H1 (cell line): ENCODE results near the gene GALNT9. TPM values are rescaled to one million over a fixed set of nuclear protein-coding genes. Genes with fewer than 3 reads are reported as not detected.

Source experiments
- CTCF ChIA-PET: fragments of 300-600 bp; sonication (Branson Sonifier 250); formaldehyde crosslinking; loops from one replicate; lab custom pipeline; 2021; ENCODE audit not compliant: partially characterized antibody; lab: Charles Lee
- POLR2A ChIA-PET: fragments of 300-600 bp; sonication (Branson Sonifier 250); formaldehyde crosslinking; loops from one replicate; lab custom pipeline; 2021; ENCODE audit warnings: inconsistent platforms; ENCODE audit not compliant: partially characterized antibody; lab: Charles Lee
- DNase-seq, 2 experiments: peaks; one replicate each; pipeline versions ENCODE4 v3.0.0 to v3.0.0-alpha.2; 2010 to 2022; ENCODE audit warnings: low spot score in 2 of 2, low read depth in 1 of 2, mixed read lengths in 1 of 2
- FAIRE-seq: peaks from 2 replicates; lab custom pipeline; 2011; peaks lifted over from hg19 to GRCh38; lab: Jason Lieb, UNC
- H2AFZ ChIP-seq: 2 replicates; pipeline ENCODE4 v1.8.1; 2012; ENCODE audit warnings: low read length, inconsistent platforms
- H2AK5ac ChIP-seq: 2 replicates; pipeline ENCODE4 v1.6.1; 2013; ENCODE audit warnings: low read depth, low read length
- H2BK120ac ChIP-seq: replicated peaks from 2 replicates; pipeline ENCODE3; 2013; ENCODE audit warnings: low read depth, low read length, inconsistent platforms
- H2BK12ac ChIP-seq: 2 replicates; pipeline ENCODE4 v1.6.1; 2013; ENCODE audit warnings: low read depth, low read length
- H2BK15ac ChIP-seq: 2 replicates; pipeline ENCODE4 v1.6.1; 2013; ENCODE audit warnings: low read length
- H2BK20ac ChIP-seq: 2 replicates; pipeline ENCODE4 v1.6.1; 2013; ENCODE audit warnings: low read length
- H2BK5ac ChIP-seq: 2 replicates; pipeline ENCODE4 v1.6.1; 2013; ENCODE audit warnings: low read depth, low read length
- H3K14ac ChIP-seq: 2 replicates; pipeline ENCODE4 v1.6.1; 2013; ENCODE audit warnings: inconsistent platforms; ENCODE audit not compliant: insufficient read length
- H3K18ac ChIP-seq: 2 replicates; pipeline ENCODE4 v1.6.1; 2013; ENCODE audit warnings: low read length; ENCODE audit errors: extremely low read depth
- H3K23ac ChIP-seq: 2 replicates; pipeline ENCODE4 v1.6.1; 2013; ENCODE audit warnings: inconsistent platforms; ENCODE audit not compliant: insufficient read length
- H3K23me2 ChIP-seq: 2 replicates; pipeline ENCODE4 v1.6.1; 2013; ENCODE audit warnings: low read depth, low read length
- H3K27ac ChIP-seq: 2 replicates; pipeline ENCODE4 v1.6.1; 2011; ENCODE audit warnings: low read depth, low read length, inconsistent platforms
- H3K27me3 ChIP-seq, 4 experiments: replicated peaks in 1 of 4; 1 replicate in 1 of 4; 2 replicates in 3 of 4; pipeline versions ENCODE4 v1.6.1 to v1.8.1; 2011 to 2013; ENCODE audit warnings: low read length in 3 of 4, mild to moderate bottlenecking in 3 of 4, inconsistent platforms in 2 of 4, mixed read lengths in 2 of 4, moderate library complexity in 1 of 4; ENCODE audit not compliant: control insufficient read depth in 3 of 4, insufficient read depth in 3 of 4; ENCODE audit errors: extremely low read depth in 1 of 4
- H3K36me3 ChIP-seq, 4 experiments: 2 replicates each; pipeline versions ENCODE4 v1.6.1 to v1.8.1; 2011 to 2013; ENCODE audit warnings: mild to moderate bottlenecking in 4 of 4, low read length in 3 of 4, moderate library complexity in 2 of 4, control low read depth in 1 of 4, inconsistent platforms in 1 of 4; ENCODE audit not compliant: insufficient read depth in 4 of 4, control insufficient read depth in 2 of 4
- H3K4ac ChIP-seq: replicated peaks from 2 replicates; pipeline ENCODE3; 2013; ENCODE audit warnings: low read length, low read depth, mixed read lengths, inconsistent platforms; ENCODE audit not compliant: insufficient read length
- H3K4me1 ChIP-seq, 4 experiments: replicated peaks in 1 of 4; 1 replicate in 1 of 4; 2 replicates in 3 of 4; pipeline versions ENCODE4 v1.6.1 to v1.8.1; 2011 to 2013; ENCODE audit warnings: low read length in 3 of 4, inconsistent platforms in 2 of 4, mixed read lengths in 1 of 4; ENCODE audit not compliant: insufficient read depth in 4 of 4, control insufficient read depth in 3 of 4
- H3K4me2 ChIP-seq, 2 experiments: 2 replicates each; pipeline versions ENCODE4 v1.6.1 to v1.8.1; 2011 to 2013; ENCODE audit warnings: low read depth in 2 of 2, low read length in 2 of 2, control low read depth in 1 of 2, inconsistent platforms in 1 of 2, mild to moderate bottlenecking in 1 of 2; ENCODE audit not compliant: insufficient read depth in 1 of 2
- H3K4me3 ChIP-seq, 4 experiments: fragments of 200-600, 300-600 bp in 1 of 4; sonication (generic), shearing (Covaris generic), sonication (Bioruptor Twin) in 1 of 4; 2 replicates each; pipeline versions ENCODE4 v1.5.1 to v1.8.1; 2011 to 2016; ENCODE audit warnings: low read length in 4 of 4, low read depth in 3 of 4, control low read depth in 2 of 4, inconsistent platforms in 2 of 4, mild to moderate bottlenecking in 2 of 4, mixed read lengths in 1 of 4, moderate library complexity in 1 of 4; ENCODE audit not compliant: insufficient read depth in 2 of 4; ENCODE audit errors: extremely low read depth in 1 of 4
- H3K56ac ChIP-seq: replicated peaks from 2 replicates; pipeline ENCODE3; 2013; ENCODE audit warnings: low read depth, mild to moderate bottlenecking, mixed read lengths, low read length, inconsistent platforms; ENCODE audit not compliant: insufficient read length
- H3K79me1 ChIP-seq: 2 replicates; pipeline ENCODE4 v1.6.1; 2013; ENCODE audit warnings: low read depth, low read length, control low read depth
- H3K79me2 ChIP-seq, 2 experiments: 2 replicates each; pipeline versions ENCODE4 v1.6.1 to v1.8.1; 2012 to 2013; ENCODE audit warnings: low read length in 2 of 2, mild to moderate bottlenecking in 2 of 2, inconsistent platforms in 1 of 2; ENCODE audit not compliant: insufficient read depth in 2 of 2, control insufficient read depth in 1 of 2
- H3K9ac ChIP-seq, 4 experiments: replicated peaks in 1 of 4; 1 replicate in 1 of 4; 2 replicates in 3 of 4; pipeline versions ENCODE4 v1.6.1 to v1.8.1; 2011 to 2013; ENCODE audit warnings: low read depth in 3 of 4, low read length in 3 of 4, control low read depth in 2 of 4, mild to moderate bottlenecking in 2 of 4, moderate library complexity in 2 of 4, inconsistent platforms in 1 of 4; ENCODE audit errors: extremely low read depth in 1 of 4
- H3K9me3 ChIP-seq, 2 experiments: 2 replicates each; pipeline versions ENCODE4 v1.6.1 to v1.8.1; 2012 to 2013; ENCODE audit warnings: mild to moderate bottlenecking in 2 of 2, moderate library complexity in 2 of 2, control low read depth in 1 of 2, inconsistent platforms in 1 of 2, low read depth in 1 of 2, low read length in 1 of 2, mixed read lengths in 1 of 2; ENCODE audit not compliant: insufficient read depth in 2 of 2
- H4K20me1 ChIP-seq, 2 experiments: replicated peaks in 1 of 2; 2 replicates each; pipeline versions ENCODE3 to v1.8.1; 2011 to 2013; ENCODE audit warnings: inconsistent platforms in 2 of 2, low read length in 2 of 2, mild to moderate bottlenecking in 1 of 2; ENCODE audit not compliant: insufficient read depth in 2 of 2, control insufficient read depth in 1 of 2
- H4K5ac ChIP-seq: 2 replicates; pipeline ENCODE4 v1.6.1; 2013; ENCODE audit warnings: low read length, low read depth, mixed read lengths, inconsistent platforms; ENCODE audit not compliant: insufficient read length
- H4K8ac ChIP-seq: 2 replicates; pipeline ENCODE4 v1.8.0; 2013; ENCODE audit warnings: mild to moderate bottlenecking, moderate library complexity, low read length, inconsistent platforms; ENCODE audit not compliant: insufficient read depth; ENCODE audit errors: extremely low read depth
- H4K91ac ChIP-seq: replicated peaks from 2 replicates; pipeline ENCODE3; 2013; ENCODE audit warnings: low read length, mixed read lengths, inconsistent platforms; ENCODE audit not compliant: insufficient read length
- ASH2L ChIP-seq: fragments of 200-600, 300-600 bp; sonication (generic); IDR thresholded peaks from one replicate; pipeline ENCODE4 v1.7.1; 2017; ENCODE audit warnings: low read length
- EGR1 ChIP-seq: IDR thresholded peaks from 2 replicates; pipeline ENCODE4 v1.6.1; 2011; ENCODE audit warnings: low read depth, low read length, borderline replicate concordance
- SP4 ChIP-seq: IDR thresholded peaks from 2 replicates; pipeline ENCODE4 v1.6.1; 2012; ENCODE audit warnings: low read length, inconsistent platforms
- WGBS, 2 experiments: shearing (Covaris generic) in 1 of 2; methylation state at CpG; one replicate each; pipeline versions ENCODE4 v1.1.6 to v1.1.7; 2013 to 2015; ENCODE audit warnings: low lambda C conversion rate in 2 of 2, mixed read lengths in 2 of 2, inconsistent platforms in 1 of 2, low coverage in 1 of 2, missing lambda C conversion rate in 1 of 2; ENCODE audit not compliant: insufficient replicate concordance in 2 of 2, insufficient coverage in 1 of 2, insufficient read length in 1 of 2; ENCODE audit errors: extremely low coverage in 1 of 2, missing lambda C conversion rate in 1 of 2; 5-methylcytosine and 5-hydroxymethylcytosine counted together
- polyA plus RNA-seq, 7 experiments: library from polyadenylated mRNA; depleted of rRNA in 3 of 7; stranded (reverse) in 5 of 7; unstranded in 2 of 7; fragments of >200 nt in 5 of 7; fragments of 200-250 nt in 2 of 7; gene quantifications; 1 replicate in 5 of 7; 2 replicates in 1 of 7; 4 replicates in 1 of 7; pipeline versions ENCODE4 v1.2.1 to v1.2.3, GENCODE V29; 2011 to 2013; ENCODE audit warnings: missing spikeins in 2 of 7, mixed read lengths in 2 of 7
- total RNA-seq: library from RNA; stranded (reverse); fragmentation: NEBNext Ultra II Directional; extraction: Animal tissue kit (Norgen Biotek cat#: 25700); gene quantifications from 2 replicates; pipeline ENCODE4 v1.2.1, GENCODE V29; 2021
- TF ChIP-seq, protein P1 (sequence below): IDR thresholded peaks from 2 replicates; pipeline ENCODE4 v1.6.1; 2012; ENCODE audit warnings: inconsistent platforms
- TF ChIP-seq, protein P2 (sequence below): IDR thresholded peaks from 2 replicates; pipeline ENCODE4 v1.6.1; 2011; ENCODE audit warnings: low read length, improper control_type of control experiment

Gene GALNT9
- total and polyA plus RNA-seq, 2 of the 8 experiments (the other 6 are each of a cell fraction or from before 2014, with no cell fraction given), result 2.0 to 3.6 TPM

DNA sequence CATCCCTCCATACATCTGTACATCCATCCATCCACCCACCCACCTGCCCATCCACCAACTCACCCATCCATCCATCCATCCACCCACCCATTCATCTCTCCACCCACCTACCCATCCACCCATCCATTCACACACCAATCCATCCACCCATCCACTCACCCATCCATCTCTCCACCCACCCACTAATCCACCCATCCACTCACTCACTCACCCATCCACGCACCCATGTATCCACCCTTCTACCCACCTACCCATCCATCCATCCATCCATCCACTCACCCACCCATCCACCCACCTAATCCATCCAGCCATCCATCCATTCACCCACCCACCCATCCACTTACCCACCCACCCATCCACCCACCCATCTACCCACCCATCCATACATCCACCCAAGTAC lies 16.2 kb downstream of the GALNT9 start:
- Histone ChIP-seq H4K91ac (no peak overlapping the region), H3K14ac (no peak overlapping the region), H2AFZ (no peak overlapping the region), H4K5ac (no peak overlapping the region), H3K56ac (no peak overlapping the region), H2BK20ac (no peak overlapping the region), H3K79me2 (no peaks in the 10 kb centered on the region), H3K27ac (no peak overlapping the region), H3K4ac (no peak overlapping the region), H4K8ac (no peak overlapping the region), H3K4me2 (no peak overlapping the region), H2BK120ac (no peak overlapping the region), H3K79me1 (no peaks in the 10 kb centered on the region), H3K9me3 (peaks cover 0 to 12% of the 10 kb centered on the region in 2 experiments; a peak in 2 of 4 replicates), H3K9ac (no peak overlapping the region), H3K36me3 (no peaks in the 10 kb centered on the region), H4K20me1 (peaks cover 0 to 3% of the 10 kb centered on the region in 2 experiments), H2BK12ac (no peak overlapping the region), H2BK15ac (no peak overlapping the region), H3K4me3 (no peak overlapping the region), H3K27me3 (peaks cover 2 to 14% (median 8%) of the 10 kb centered on the region in 4 experiments; a peak in 5 of 7 replicates), H2BK5ac (no peak overlapping the region), H3K4me1 (no peaks in the 10 kb centered on the region), H3K23ac (no peak overlapping the region), H2AK5ac (no peak overlapping the region), H3K18ac (no peak overlapping the region), H3K23me2 (peaks cover 13% of the 10 kb centered on the region; the same call in 1 of the 2 replicates)
- no peak for TF ChIP-seq ASH2L
- TF ChIP-seq SP4, result no peak
- TF ChIP-seq, protein P1, sequence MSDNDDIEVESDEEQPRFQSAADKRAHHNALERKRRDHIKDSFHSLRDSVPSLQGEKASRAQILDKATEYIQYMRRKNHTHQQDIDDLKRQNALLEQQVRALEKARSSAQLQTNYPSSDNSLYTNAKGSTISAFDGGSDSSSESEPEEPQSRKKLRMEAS, result no peak
- TF ChIP-seq, protein P2, sequence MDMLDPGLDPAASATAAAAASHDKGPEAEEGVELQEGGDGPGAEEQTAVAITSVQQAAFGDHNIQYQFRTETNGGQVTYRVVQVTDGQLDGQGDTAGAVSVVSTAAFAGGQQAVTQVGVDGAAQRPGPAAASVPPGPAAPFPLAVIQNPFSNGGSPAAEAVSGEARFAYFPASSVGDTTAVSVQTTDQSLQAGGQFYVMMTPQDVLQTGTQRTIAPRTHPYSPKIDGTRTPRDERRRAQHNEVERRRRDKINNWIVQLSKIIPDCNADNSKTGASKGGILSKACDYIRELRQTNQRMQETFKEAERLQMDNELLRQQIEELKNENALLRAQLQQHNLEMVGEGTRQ, result no peak
- TF ChIP-seq EGR1, result no peak
- WGBS, 2 experiments, result no CpG with 5 or more reads among the region's 1 CpG
- ChIA-PET CTCF (no interaction called here), POLR2A (no interaction called here)
- FAIRE-seq (no peak), DNase-seq (no peak)
